ENCODE results near the gene ERGIC1.

DNA sequence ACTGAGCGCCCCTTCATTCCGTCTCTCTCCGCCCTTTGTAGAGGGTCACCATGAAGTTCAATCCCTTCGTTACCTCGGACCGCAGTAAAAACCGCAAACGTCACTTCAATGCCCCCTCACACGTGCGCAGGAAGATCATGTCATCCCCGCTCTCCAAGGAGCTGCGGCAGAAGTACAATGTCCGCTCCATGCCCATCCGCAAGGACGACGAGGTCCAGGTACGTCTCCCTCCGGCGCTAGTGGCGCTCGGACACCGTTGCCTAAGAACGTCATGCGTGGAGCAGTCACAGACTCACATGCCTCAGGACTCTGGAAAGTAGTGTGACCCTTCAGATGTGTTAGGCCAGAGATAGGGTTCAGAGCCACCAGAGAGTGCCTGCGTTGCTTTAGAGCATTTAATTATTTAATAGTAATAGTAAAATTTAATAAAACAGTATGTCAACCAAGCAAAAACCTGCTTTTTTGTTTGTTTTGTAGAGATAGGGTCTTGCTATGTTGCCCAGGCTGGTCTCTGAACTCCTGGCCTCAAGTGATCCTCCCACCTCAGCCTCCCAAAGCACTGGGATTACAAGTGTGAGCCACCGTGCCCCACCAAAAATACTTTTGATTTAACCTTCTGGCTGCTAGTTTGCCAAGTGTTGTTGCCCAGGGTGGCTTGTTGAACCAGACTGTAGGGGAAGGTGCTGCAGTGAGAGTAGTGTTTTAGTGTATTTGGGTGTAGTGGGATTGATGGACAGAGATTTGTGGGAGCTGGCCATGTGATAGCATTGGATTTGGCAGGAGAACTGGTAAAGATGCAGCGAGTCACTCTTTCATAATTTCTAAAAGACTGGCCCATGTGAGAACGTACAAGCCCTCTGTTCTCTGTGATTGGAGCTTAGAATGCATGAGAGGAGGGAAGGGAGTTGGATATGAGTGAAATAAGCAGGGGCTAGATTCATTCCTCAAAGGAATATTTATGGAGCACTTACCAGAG lies 126.1 kb downstream of the ERGIC1 start:
- TF ChIP-seq, protein P1, sequence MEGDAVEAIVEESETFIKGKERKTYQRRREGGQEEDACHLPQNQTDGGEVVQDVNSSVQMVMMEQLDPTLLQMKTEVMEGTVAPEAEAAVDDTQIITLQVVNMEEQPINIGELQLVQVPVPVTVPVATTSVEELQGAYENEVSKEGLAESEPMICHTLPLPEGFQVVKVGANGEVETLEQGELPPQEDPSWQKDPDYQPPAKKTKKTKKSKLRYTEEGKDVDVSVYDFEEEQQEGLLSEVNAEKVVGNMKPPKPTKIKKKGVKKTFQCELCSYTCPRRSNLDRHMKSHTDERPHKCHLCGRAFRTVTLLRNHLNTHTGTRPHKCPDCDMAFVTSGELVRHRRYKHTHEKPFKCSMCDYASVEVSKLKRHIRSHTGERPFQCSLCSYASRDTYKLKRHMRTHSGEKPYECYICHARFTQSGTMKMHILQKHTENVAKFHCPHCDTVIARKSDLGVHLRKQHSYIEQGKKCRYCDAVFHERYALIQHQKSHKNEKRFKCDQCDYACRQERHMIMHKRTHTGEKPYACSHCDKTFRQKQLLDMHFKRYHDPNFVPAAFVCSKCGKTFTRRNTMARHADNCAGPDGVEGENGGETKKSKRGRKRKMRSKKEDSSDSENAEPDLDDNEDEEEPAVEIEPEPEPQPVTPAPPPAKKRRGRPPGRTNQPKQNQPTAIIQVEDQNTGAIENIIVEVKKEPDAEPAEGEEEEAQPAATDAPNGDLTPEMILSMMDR (IDR thresholded peaks at IDR 0.05) = no peak
- TF ChIP-seq POLR2A (IDR thresholded peaks at IDR 0.05) = no peak

All from body of pancreas (tissue), 4 donors.